GM21786 (cell line): ENCODE results near the gene PAQR8.

Experiments
- ATAC-seq: cut with Tn5 transposase; IDR thresholded peaks from one replicate; pipeline ENCODE4 v1.9.1; 2021; ENCODE audit not compliant: unreplicated experiment

The PAQR8 gene

DNA sequence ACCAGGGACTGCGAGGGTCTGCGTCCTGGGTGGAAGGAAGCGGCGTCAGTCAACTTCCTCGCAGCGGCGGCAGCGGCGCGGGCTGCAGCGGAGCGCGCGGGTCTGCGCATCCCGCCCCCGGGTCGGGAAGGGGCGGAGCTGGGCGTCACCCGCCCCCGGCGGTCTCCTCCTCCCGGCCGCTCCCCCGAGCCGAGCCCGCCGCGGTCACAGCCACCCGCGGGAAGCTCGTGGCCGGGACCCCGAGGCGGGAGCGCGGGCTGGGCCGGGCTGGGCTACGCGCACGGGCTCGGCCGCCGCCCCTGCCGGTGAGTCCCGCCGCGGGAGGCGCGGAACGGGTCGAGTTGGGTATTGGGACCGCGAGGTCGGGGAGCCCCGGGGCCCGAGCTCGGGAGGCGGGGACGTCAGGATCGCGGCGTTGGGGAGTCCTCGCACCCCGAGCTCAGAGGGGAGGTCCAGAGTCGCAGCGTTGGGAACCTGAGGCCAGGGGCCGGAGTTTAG lies at the start of gene PAQR8:
Gene PAQR8 (plus strand): TSS at position 207 of the 498 bp plus-strand sequence. CDS start 41,063 bp downstream, outside the sequence.
- peak; percentile 76 for ATAC-seq

DNA sequence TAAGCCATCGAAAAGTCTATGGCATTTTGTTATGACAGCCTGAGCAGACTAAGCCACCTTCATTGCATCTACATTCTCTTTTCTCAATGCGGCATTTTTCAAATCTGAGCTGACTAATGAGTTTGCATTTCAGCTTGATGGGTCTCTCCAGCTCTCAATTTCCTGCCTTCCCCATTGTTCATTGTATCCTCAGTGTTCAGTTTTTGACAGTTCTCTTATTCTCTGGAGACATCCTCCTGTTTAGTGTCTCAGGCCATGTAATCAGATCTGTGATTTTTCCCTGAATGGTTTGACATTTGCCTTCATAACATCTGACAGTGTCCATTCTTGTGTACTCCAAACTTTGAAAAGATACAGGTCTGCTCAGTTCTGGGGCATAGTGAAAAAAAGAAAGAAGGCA lies 49.5 kb upstream of the PAQR8 start:
- ATAC-seq: no peak

DNA sequence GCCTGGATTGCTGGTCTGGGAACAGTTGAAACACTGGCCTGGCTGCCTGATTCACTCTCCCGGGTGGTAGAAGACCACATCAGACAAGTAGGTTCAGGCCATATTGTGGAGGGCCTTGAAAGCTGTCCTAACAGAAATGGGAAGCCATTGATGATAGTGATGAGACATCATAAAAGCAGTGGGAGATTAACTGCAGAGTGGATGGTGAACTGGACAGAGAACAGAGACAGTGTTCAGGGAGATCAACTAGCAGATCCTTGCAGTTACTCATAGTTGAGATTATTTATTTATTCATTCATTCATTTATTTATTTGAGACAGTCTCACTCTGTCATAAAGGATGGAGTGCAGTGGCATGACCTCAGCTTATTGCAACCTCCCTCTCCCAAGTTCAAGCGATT lies 47.2 kb upstream of the PAQR8 start:
- no peak for ATAC-seq

DNA sequence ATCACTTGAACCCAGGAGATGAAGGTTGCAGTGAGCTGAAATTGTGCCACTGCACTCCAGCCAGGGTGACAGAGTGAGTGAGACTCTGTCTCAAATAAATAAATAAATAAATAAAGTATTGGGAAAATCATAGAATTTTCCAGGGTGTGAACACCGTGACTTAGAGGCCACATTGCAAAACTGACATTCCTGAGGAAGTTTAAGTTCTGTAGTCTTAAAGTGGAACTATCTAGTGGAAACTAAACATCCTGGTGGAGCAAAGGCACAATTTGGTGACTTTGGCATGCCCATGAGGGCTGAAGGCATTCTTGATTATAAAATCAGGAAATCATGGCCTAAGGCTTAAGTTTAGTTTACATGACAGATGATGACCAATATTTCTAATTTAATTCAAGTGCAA lies 44.7 kb upstream of the PAQR8 start:
- ATAC-seq: no peak

DNA sequence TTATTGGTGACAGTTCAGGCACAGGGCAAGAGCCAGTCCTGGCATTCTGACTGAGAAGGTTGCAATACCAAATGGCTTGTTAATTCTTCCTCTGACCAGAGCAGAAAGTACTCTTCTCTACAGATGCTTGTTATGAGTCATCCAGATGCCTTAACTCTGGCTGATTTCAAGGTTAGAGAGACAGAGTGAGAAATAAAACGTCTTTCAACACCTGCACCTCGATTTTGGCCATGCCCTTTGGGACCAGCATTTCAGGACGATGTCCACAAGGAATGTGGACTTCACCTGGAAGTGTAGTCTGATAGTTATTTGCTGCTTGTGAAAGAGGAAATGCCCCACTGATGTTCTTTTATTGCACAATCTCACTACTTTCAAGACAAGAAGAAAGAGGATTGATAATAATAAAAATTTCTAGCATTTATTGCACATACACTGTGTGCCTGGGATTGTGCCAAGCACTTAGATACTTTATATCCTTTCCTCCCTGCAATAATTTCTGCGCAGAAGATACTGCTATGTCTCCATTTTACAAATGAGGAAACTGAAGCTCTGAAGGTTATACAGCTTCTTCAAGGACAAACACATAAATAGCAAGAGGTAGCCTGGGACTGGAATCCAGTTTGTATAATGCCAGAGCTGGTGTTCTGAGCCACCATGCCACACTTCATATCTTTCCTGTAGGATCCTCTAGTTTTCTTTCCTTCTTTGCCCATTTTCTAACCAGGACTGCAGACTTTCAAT lies 43.9 kb upstream of the PAQR8 start:
- ATAC-seq: peak; percentile 100

DNA sequence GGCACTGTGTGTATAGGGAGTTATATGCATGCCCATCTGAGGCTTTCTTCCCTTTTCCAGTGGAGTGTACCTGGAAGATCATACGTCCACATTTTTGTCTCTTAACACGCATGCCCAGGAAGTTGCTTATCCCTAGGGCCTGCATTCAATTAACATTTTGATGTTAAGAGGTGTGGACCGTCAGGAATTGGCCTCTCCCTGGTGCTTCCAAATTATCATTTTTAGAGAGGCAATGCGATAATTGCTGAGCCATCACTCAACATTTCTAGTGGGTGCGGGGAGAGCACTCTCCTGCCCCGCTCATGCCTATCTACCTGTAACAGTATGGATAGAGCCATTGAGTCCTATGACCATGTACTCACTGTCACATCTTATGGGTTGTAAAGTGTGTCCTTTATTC lies 37.8 kb upstream of the PAQR8 start:
- no peak for ATAC-seq

DNA sequence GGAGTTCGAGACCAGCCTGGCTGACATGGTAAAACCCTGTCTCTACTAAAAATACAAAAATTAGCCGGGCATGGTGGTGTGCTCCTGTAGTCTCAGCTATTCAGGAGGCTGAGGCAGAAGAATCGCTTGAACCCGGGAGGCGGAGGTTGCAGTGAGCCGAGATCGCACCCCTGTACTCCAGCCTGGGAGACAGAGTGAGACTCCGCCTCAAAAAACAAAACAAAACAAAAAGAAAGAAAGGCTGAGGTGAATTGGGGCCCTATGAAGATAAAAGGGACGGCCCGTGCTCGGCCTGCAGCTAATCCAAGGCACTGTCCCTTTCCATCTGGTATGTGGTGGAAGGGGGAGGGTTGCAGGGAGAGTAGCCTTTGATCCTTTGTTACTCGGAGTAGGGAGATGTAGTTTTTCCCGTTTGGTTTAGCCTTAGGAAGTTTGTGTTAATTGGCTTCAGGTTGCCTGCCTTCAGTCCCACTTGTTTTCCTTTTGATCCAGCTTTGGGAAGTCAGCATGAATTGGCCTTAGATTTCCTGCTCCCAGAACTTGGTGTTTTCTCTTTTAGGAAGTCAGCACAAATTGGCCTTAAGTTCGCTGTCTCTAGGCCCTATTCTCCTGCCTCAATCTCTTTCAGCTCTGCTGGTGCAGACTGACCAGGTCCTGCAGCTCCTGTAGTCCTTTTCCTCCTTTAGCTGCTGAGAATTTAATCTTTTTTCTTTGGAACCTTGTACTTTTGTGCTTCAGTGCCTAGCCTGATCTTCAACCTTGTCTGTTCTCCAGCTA lies 36.1 kb upstream of the PAQR8 start:
- no peak for ATAC-seq

DNA sequence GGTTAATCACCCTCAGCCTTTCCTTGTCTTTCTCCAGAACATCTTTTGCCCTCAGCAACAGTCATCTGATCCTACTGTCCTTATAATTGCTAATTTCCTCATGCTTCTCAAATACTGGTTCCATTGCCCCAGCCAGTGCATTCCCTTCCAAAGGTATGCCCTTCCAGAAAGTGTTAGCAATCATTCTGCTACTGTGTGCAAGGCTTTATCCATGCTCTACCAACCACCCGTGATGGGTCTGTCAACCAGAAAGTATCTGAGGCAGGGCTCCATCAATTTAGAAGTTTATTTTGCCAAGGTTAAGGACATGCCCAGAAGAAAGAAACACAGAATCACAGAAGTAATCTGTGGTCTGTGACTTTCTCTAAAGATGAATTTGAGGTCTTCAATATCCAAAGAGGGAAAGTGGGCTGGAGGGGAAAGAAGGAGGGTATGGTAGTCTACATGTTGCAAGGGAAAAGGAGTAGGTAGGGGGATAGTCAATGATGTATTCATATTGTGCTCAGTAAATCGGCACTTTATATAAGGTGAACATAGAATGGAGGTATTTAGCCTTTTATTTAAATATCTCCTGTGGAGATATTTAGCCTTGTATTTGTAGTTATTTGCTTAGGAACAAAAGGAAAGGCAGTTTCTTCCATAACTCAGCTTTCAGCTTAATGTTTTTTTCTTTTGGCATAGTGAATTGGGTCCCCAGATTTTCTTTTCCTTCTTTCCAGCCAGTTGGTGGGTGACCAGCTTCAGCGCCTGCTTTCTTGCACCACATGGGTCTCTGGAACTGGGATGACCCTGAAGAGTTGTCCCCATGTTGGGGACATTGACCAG lies 35.2 kb upstream of the PAQR8 start:
- no peak for ATAC-seq

- ATAC-seq: no peak
Measured at GRCh38 chr6:52328303-52328662, 33.7 kb upstream of the PAQR8 start.

DNA sequence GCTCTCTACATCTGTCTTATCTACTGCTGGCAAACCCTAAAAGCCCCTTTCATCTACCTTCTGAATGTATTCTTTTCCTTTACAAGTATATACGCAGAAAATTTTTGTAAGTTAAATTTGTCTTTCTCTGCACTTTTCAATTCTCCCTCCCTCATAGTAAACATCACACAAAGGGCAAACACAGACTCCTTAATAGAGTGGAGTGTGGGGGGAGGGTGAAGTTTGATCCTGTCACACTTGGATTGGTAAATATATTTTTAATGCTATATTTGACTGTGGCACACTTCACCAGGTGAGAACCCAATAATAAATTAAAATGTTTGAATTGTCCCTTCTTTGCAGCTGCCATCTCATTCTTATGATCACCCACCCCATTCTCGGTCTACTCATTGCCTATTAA lies 33.2 kb upstream of the PAQR8 start:
- ATAC-seq: no peak

DNA sequence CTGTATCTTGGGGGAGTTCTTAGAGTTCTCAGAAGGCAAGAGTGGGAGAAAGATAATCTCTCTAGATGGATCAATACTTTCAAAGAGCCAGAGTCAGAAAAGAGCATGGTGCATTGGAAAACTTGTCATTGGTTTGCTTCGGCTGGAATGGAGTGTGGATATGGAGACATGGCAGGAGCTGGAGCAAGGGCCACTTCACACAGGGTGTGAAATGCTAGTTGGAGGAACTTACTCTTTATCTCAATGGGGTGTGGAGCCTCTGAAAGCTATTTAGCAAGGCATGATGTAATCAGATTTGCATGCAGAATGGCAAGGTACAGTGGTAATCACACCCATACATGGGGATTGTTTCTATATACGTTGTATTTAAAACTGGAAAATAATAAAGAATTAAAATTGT lies 31.5 kb upstream of the PAQR8 start:
- no peak for ATAC-seq

- no peak for ATAC-seq
Measured at GRCh38 chr6:52331793-52332457, 30.0 kb upstream of the PAQR8 start.

DNA sequence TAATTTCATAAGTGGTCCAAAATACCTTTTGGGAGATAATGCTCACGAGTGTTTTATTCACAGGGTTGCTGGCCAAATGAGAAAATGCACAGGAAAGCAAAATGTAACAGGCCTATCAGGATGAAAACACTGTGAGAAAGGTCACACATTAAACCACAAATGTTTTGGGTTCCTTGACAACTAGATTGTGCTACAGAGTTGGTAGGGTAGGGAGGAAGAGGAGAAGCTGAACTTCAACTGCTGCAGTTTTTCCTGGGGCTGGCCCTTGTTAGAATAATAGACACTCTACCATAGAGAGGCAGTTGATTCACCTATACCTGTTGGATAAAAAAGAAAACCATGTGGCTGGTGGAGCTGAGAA lies 28.1 kb upstream of the PAQR8 start:
- peak; percentile 46 for ATAC-seq

- no peak for ATAC-seq
Measured at GRCh38 chr6:52335576-52335975, 26.4 kb upstream of the PAQR8 start.

DNA sequence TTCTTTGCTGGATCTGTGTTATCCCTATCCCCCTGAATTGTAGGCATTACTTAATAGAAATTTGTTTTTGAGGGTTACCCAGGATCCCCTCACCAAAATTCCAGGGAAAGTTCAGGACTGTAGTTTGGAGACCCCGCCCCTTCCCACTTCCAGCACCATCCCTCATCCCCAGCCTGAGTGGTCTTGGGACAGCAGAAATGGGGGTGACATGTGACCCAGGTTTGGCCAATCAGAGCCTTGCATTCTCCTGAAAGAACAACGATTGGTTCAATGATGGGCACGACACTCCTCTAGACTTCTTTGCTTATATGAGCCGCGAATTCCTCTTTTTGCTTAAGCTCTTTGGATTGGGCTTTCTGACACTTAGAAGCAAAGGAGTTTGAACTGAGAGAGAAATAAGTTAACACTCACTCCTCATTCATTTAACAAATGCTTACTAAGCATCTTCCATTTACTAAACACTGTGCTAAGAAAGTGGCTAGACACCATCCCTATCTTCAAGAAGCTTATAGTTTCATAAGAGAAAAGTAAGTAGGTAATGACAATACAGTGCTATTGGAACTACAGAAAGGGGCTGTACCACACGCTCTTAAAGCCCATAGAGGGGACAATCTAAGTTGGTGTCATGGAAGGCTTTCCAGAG lies 24.9 kb upstream of the PAQR8 start:
- ATAC-seq: peak; percentile 8

- ATAC-seq: peak; percentile 75
Measured at GRCh38 chr6:52337633-52338290, 24.2 kb upstream of the PAQR8 start.

DNA sequence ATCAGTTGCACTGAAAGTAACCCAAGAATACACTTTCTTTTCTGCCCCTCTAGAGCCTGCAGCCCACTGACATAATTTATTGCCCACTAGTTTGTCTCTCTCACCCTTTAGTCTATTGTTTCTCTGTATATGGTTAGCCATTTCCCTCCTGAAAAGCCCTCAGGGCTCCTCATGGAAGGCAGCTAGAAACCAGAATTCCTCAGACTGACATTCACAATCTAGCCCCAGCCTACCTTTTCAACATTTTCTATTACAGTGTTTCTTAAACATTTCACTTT lies 21.4 kb upstream of the PAQR8 start:
- ATAC-seq: no peak

- no peak for ATAC-seq
Measured at GRCh38 chr6:52341561-52342260, 20.2 kb upstream of the PAQR8 start.

- no peak for ATAC-seq
Measured at GRCh38 chr6:52345311-52345710, 16.6 kb upstream of the PAQR8 start.

DNA sequence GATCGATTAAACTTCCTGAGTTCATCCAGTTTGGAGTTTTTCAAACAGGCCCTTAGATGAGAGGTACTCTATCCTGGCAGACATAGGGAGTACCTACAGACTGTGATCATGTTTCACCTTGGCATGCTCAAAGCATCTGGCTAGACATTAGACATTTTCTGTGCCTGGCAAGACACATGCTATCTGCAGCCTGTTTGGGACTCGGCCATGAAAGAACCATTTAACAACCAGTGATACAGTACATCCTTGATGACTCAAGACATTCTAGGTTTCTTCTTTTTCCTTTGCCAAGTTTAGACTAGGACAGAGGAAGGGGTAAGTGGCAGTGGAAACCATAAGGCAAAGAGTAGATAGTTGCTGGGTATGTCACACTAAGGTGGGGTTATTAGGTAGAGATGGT lies 15.4 kb upstream of the PAQR8 start:
- ATAC-seq: no peak
